ENCODE results near the gene NFIA.

Gene NFIA

GRCh38 chr1:61273167-61273705 is 190.9 kb downstream of the NFIA start:
- ChIA-PET CTCF (no interaction called here), POLR2A (interaction anchor here (1.4 kb wide), 1 partner anchor 223 kb away, joined by 3 read pairs; no protein-coding TSS in a partner anchor)
- H3K4me1 ChIP-seq (ENCODE audit: control insufficient read depth, insufficient read depth, low read length): peaks cover 8% of the 10 kb centered on the region
- no peaks in the 10 kb centered on the region for H3K36me3 ChIP-seq (ENCODE audit: control insufficient read depth in 2 of 2, insufficient read depth in 1 of 2, low read length in 2 of 2)
- no peak overlapping the region for H3K27ac ChIP-seq (ENCODE audit: extremely low read depth, low read depth, low read length)
- no peak overlapping the region for H3K4me3 ChIP-seq (ENCODE audit: low read depth, low read length)
- no peak for TF ChIP-seq PRDM6 (tag by site-specific recombination; IDR thresholded peaks at IDR 0.05)
- TF ChIP-seq ZNF518A (tag by site-specific recombination; conservative IDR thresholded peaks at IDR 0.05; ENCODE audit: low read depth): no peak
- no peak for TF ChIP-seq HOXD13 (CRISPR knock-in tag; IDR thresholded peaks at IDR 0.05; ENCODE audit: borderline replicate concordance)
- no peak for TF ChIP-seq ZNF112 (tag by site-specific recombination; IDR thresholded peaks at IDR 0.05)
- no peak for TF ChIP-seq ZNF37A (tag by site-specific recombination; IDR thresholded peaks at IDR 0.05)
- no peak for TF ChIP-seq AEBP2 (tag by site-specific recombination; IDR thresholded peaks at IDR 0.05; ENCODE audit: borderline replicate concordance)
- no peak for TF ChIP-seq ZNF114 (tag by site-specific recombination; IDR thresholded peaks at IDR 0.05)
- TF ChIP-seq ZNF660 (tag by site-specific recombination; IDR thresholded peaks at IDR 0.05): no peak
- TF ChIP-seq ZNF530 (tag by site-specific recombination; IDR thresholded peaks at IDR 0.05; ENCODE audit: low read depth): no peak
- TF ChIP-seq KLF8 (tag by site-specific recombination; IDR thresholded peaks at IDR 0.05): no peak
- no peak for TF ChIP-seq ZNF335 (tag by site-specific recombination; conservative IDR thresholded peaks at IDR 0.05)
- no peak for TF ChIP-seq SP7 (tag by site-specific recombination; IDR thresholded peaks at IDR 0.05)
- TF ChIP-seq ZNF155 (tag by site-specific recombination; IDR thresholded peaks at IDR 0.05): no peak
- no peak for TF ChIP-seq KLF16 (tag by site-specific recombination; IDR thresholded peaks at IDR 0.05)
- TF ChIP-seq RBAK (tag by site-specific recombination; IDR thresholded peaks at IDR 0.05): no peak
- TF ChIP-seq ZNF138 (tag by site-specific recombination; IDR thresholded peaks at IDR 0.05; ENCODE audit: borderline replicate concordance): no peak
- no peaks in the 10 kb centered on the region for H3K9me3 ChIP-seq (ENCODE audit: control insufficient read depth, insufficient read depth, low read depth, low read length)

GRCh38 chr1:61273861-61274260 is 191.5 kb downstream of the NFIA start:
- no peak for TF ChIP-seq ZNF169 (tag by site-specific recombination; IDR thresholded peaks at IDR 0.05)
- no peak for TF ChIP-seq ZFP3 (tag by site-specific recombination; IDR thresholded peaks at IDR 0.05; ENCODE audit: low read depth)
- no peak for TF ChIP-seq ZNF629 (tag by site-specific recombination; IDR thresholded peaks at IDR 0.05)
- no peak for TF ChIP-seq ZBTB7A (tag by site-specific recombination; IDR thresholded peaks at IDR 0.05; ENCODE audit: low read depth)
- TF ChIP-seq ZBTB17 (tag by site-specific recombination; IDR thresholded peaks at IDR 0.05): no peak
- no peak for TF ChIP-seq ZNF677 (tag by site-specific recombination; IDR thresholded peaks at IDR 0.05)
- no peak for TF ChIP-seq ZFP41 (tag by site-specific recombination; IDR thresholded peaks at IDR 0.05; ENCODE audit: borderline replicate concordance)
- TF ChIP-seq ZBTB49 (tag by site-specific recombination; IDR thresholded peaks at IDR 0.05; ENCODE audit: low read depth): no peak
- Histone ChIP-seq H3K27ac (ENCODE audit: extremely low read depth, low read depth, low read length) (no peak overlapping the region), H3K4me1 (ENCODE audit: control insufficient read depth, insufficient read depth, low read length) (peaks cover 8% of the 10 kb centered on the region), H3K9me3 (ENCODE audit: control insufficient read depth, insufficient read depth, low read depth, low read length) (no peaks in the 10 kb centered on the region), H3K36me3 (ENCODE audit: control insufficient read depth in 2 of 2, insufficient read depth in 1 of 2, low read length in 2 of 2) (no peaks in the 10 kb centered on the region), H3K4me3 (ENCODE audit: low read depth, low read length) (no peak overlapping the region)
- ChIA-PET CTCF (no interaction called here), POLR2A (no interaction called here)

All from HEK293 (cell line).